ENCODE results near the gene SEC16A. TPM values are rescaled to one million over a fixed set of nuclear protein-coding genes. Genes with fewer than 3 reads are reported as not detected.
"Not testable (repeated sequence)": the region's sequence is repeated elsewhere in the genome, so short reads cannot be mapped to it uniquely, and the experiment has no call there.

The SEC16A gene
- total RNA-seq, 1 experiment from 2014 or later, result 44.5 TPM

DNA sequence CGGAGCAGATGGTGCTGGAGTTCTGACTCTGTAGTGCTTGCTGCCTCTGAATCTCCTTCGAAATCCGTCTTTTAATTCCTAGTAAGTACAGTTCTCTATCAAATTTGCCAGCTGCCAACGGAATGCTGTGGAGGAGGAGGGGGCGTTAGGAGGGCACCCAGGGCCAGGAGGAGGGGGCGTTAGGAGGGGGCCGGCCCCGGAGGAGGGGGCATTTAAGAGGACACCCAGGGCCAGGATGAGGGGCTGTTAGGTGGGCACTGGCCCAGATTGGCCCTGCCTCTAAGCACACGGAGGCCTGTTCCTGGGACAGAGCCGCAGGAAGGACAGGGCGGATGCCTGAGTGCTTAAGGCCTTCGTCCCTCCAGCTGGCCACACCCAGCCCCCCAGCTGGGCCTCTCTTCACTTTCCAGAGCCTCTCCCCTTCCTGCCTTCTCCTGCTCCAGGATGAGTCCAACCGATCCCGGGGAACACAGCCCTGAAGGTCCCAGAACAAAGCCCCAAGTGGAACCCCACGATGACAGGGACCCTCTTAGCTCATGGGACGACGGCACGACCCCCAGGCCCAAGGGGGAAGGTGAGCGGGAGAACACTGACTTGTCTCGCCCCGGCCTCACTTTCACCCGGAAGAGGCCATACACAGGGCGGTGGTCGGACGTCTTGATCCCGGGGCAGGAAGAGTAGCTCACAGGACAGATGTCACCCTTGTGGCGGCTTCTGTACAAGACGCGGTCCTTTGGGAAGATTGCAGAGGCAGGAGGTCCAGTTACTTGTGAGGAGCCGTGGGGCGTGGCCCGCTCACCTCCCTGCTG is 53.0 kb downstream of the SEC16A start:
- Histone ChIP-seq H3K9me3 (replicated peaks) (no peaks in the 10 kb centered on the region), H3K27me3 (no peaks in the 10 kb centered on the region), H3K36me3 (peaks cover 41% of the 10 kb centered on the region), H3K27ac (no peak overlapping the region), H3K4me3 (no peak overlapping the region), H3K4me1 (no peaks in the 10 kb centered on the region)
- DNase-seq, result no peak

DNA sequence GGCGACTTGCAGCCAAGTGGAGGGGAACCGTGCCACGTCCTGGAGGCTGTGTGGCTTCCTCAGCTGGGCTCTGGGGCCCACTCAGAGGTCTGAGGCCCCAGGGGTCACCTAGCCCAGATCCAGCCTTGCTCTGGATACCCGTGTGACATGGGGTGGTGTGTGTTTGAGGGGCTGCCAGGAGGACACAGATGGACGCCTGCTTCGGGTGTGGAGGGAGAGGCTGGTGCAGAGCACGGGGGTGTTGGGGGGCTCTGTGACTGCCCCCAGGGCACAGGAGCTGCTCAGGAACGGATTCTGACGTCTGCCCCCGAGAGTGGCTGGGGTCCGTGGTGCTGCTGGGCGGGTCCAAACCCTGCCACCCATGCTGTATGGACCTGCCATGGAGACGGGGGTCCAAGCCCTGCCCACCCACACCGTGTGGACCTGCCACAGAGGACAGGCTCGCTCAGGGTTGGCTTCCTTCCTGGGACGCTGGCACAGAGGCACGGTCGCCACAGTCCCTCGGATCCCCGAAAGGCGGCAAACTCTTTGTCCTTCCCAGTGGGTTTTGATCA is 53.7 kb downstream of the SEC16A start:
- no peaks in the 10 kb centered on the region for H3K27me3 ChIP-seq
- H3K36me3 ChIP-seq, result peaks cover 46% of the 10 kb centered on the region
- no peak overlapping the region for H3K4me3 ChIP-seq
- no peak overlapping the region for H3K27ac ChIP-seq
- DNase-seq, result no peak
- no peaks in the 10 kb centered on the region for H3K9me3 ChIP-seq (replicated peaks)
- H3K4me1 ChIP-seq, result no peaks in the 10 kb centered on the region

DNA sequence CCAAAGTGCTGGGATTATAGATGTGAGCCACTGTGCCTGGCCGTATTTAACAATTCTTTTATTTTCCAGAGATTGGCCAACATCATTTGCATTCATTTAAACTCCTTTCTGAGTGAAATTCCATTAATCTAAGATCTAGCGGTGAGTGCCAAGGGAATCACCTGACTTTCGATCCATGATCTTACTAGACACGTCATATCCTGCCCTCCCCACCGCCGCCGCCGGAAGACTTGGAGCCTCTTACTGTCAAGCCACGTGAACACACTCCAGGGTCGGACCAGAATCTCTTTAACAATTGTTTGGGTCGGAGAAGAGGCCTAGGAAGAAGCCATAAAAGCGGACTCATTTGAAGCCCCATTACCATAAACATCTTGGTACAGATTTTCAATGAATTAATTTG is 56.1 kb downstream of the SEC16A start:
- Histone ChIP-seq H3K4me1 (no peaks in the 10 kb centered on the region), H3K4me3 (no peak overlapping the region), H3K27ac (no peak overlapping the region), H3K27me3 (no peaks in the 10 kb centered on the region), H3K36me3 (peaks cover 59% of the 10 kb centered on the region), H3K9me3 (replicated peaks) (no peaks in the 10 kb centered on the region)
- no peak for DNase-seq

DNA sequence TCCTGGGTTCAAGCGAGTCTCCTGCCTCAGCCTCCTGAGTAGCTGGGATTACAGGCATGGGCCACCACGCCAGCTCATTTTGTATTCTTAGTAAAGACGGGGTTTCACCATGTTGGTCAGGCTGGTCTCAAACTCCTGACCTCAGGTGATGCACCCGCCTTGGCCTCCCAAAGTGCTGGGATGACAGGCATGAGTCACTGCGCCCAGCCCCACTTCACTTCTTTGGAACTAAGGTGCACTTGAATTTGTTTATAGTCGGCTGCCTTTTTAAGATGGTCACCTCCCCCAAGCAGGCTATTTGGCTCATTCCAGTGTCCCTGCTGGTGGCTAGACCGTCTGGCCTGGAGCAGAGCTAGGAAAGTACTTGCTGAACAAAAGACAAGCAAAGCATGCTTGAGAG is 57.5 kb downstream of the SEC16A start:
- not testable (repeated sequence) for DNase-seq; H3K27me3 ChIP-seq; H3K4me3 ChIP-seq; H3K9me3 ChIP-seq (replicated peaks); H3K27ac ChIP-seq; H3K4me1 ChIP-seq
- H3K36me3 ChIP-seq, result peaks cover 68% of the 10 kb centered on the region

DNA sequence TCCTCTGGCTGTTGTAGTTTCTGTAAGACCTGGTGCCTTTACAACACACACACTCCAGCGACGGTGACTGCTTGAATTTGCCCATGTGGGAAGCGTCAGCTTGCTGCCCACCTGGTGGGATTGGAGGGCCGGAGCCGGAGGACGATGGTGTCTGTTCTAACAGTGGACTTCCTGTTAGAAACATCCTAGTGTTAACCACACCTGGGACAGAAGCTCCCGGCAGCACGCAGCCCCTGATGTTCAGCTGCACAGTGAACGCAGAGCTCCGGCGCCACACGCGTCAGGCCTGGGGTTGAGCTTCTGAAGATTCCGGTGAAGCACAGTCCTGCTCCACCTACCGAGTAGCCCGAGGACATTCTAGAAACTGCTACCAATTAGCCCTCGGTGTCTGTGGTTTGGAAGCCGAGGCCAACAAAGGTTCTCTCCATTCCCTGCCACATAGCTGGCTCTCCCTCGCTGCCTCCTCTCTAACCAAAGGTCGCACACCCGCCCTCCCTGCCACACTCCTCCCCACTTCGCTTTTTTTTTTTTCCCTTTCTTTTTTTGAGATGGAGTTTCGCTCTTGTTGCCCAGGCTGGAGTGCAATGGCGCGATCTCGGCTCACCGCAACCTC is 58.0 kb downstream of the SEC16A start:
- H3K36me3 ChIP-seq, result peaks cover 69% of the 10 kb centered on the region

DNA sequence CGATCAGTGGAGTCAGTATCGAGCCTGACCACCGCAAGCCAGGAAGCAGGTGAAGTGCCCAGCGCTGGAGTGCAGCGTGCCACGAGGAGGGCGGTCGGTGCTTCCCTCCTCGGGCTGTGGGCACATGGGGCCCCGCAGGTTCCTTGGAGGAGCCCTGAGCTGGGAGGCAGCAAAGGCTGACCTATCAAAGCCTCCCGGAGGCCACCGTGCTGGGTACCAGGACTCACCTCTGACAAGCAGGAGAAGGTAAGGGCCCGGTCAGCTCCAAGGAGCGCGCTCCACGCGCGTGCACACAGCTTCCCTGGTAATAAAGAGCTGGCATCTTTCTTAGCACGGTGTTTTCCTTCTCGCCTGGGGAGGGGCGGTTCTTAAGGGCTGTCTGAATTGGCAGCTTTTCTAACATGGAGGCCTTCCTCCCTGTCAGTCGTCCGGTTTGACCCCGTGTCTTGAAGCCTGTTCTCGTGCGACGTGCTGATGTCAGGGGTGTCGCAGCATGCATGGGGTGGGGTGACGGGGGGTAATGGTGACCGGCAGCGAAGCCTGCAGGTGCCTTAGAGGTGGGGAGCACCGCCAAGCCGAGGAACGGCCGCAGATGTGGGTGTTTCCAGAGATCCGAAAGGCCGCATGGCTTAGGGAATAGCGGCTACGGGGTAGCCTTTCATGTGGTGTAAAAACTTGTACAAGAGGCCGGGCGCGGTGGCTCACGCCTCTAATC is 59.3 kb downstream of the SEC16A start:
- Histone ChIP-seq H3K36me3 (peaks cover 71% of the 10 kb centered on the region), H3K4me3 (no peak overlapping the region), H3K27ac (no peak overlapping the region), H3K4me1 (no peaks in the 10 kb centered on the region), H3K9me3 (replicated peaks) (no peaks in the 10 kb centered on the region), H3K27me3 (no peaks in the 10 kb centered on the region)
- DNase-seq, result no peak

More for the DNA sequence above, 58.0 kb downstream of the SEC16A start:
- H3K4me1 ChIP-seq, result no peaks in the 10 kb centered on the region
- no peak for DNase-seq
- no peak overlapping the region for H3K27ac ChIP-seq
- H3K27me3 ChIP-seq, result no peaks in the 10 kb centered on the region
- H3K4me3 ChIP-seq, result no peak overlapping the region
- no peaks in the 10 kb centered on the region for H3K9me3 ChIP-seq (replicated peaks)

DNA sequence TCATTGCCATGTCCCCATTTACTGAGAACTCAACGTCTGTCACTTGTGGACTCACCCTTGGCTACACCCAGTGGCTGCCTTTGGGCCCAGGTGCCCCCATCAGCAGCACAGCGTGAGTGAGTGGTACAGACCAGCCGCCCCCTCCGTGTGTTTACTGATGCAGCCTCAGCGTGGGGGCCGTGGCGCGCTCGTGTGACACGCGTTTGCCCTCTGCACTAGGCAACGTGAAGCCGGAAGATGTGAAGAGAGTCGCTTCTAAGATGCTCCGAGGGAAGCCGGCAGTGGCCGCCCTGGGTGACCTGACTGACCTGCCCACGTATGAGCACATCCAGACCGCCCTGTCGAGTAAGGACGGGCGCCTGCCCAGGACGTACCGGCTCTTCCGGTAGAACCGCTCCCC is 60.0 kb downstream of the SEC16A start:
- no peak overlapping the region for H3K27ac ChIP-seq
- peaks cover 78% of the 10 kb centered on the region for H3K36me3 ChIP-seq
- H3K27me3 ChIP-seq, result no peaks in the 10 kb centered on the region
- no peaks in the 10 kb centered on the region for H3K9me3 ChIP-seq (replicated peaks)
- H3K4me1 ChIP-seq, result no peaks in the 10 kb centered on the region
- no peak for DNase-seq
- no peak overlapping the region for H3K4me3 ChIP-seq

DNA sequence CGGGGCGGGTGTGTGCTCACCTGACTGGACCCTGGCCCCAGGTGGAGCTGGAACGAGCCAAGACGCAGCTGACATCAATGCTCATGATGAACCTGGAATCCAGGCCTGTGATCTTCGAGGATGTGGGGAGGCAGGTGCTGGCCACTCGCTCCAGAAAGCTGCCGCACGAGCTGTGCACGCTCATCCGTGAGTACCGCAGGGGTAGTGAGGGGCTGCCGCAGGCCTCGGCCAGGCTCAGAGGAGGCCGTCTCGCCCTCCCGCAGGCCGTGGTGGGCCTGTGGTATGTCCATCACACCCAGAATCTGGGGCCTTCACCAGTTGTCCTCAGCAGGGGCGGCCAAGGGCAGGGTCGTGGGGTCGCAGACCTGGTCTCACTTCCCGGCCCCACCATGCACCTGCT is 61.0 kb downstream of the SEC16A start:
- peaks cover 84% of the 10 kb centered on the region for H3K36me3 ChIP-seq

DNA sequence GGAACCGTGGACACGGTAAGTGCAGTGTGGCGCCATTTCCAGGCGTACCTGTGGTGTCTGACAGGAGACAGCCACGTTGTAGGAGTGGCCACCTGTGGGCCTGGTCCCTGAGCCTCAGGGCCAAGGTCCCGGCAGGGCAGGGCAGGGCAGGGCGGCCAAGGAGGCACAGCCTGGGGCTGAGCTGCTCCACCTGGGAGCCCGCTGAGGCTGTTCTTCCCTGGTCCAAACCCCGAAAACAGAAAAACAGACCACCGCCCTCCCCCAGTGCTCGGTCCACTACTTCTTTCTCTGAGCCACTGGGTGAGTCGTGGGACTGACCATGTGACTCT is 63.8 kb downstream of the SEC16A start:
- Histone ChIP-seq H3K4me1 (no peaks in the 10 kb centered on the region), H3K27ac (no peak overlapping the region), H3K4me3 (no peak overlapping the region), H3K9me3 (replicated peaks) (no peaks in the 10 kb centered on the region), H3K27me3 (no peaks in the 10 kb centered on the region), H3K36me3 (peaks cover 95% of the 10 kb centered on the region)
- no peak for DNase-seq

More for the DNA sequence above, 61.0 kb downstream of the SEC16A start:
- no peaks in the 10 kb centered on the region for H3K27me3 ChIP-seq
- H3K9me3 ChIP-seq (replicated peaks), result no peaks in the 10 kb centered on the region
- DNase-seq, result no peak
- no peaks in the 10 kb centered on the region for H3K4me1 ChIP-seq
- no peak overlapping the region for H3K4me3 ChIP-seq
- H3K27ac ChIP-seq, result no peak overlapping the region

DNA sequence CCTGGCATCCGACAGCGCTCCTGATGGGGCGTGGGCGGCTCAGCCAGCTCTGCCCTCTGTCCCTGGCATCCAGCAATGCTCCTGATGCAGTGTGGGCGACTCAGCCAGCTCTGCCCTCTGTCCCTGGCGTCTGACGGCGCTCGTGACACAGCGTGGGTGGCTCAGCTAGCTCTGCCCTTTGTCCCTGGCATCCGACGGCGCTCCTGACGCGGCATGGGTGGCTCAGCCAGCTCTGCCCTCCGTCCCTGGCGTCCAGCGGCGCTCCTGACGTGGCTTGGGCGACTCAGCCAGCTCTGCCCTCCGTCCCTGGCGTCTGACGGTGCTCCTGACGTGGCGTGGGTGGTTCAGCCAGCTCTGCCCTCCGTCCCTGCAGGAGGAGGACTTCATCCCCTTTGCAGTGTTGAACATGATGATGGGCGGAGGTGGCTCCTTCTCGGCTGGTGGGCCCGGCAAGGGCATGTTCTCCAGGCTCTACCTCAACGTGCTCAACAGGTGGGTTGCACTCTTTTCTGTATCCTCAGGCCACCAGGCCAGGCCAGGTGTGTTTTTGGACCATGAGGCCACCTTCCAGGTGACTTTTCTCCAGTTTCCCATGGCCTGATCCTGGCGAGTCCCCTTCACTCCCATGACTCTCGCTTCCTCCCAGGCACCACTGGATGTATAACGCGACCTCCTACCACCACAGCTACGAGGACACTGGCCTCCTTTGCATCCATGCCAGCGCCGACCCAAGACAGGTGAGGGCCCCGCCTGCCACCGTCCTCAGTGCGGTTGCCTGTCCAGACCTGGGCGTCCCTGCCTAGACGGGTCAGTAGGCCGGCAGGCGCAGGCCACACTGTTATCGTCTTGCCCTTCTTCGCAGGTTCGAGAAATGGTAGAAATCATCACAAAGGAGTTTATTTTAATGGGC is 64.4 kb downstream of the SEC16A start:
- DNase-seq, result no peak
- Histone ChIP-seq H3K36me3 (peaks cover 96% of the 10 kb centered on the region), H3K4me3 (no peak overlapping the region), H3K27ac (no peak overlapping the region), H3K9me3 (replicated peaks) (no peaks in the 10 kb centered on the region), H3K27me3 (no peaks in the 10 kb centered on the region), H3K4me1 (no peaks in the 10 kb centered on the region)

DNA sequence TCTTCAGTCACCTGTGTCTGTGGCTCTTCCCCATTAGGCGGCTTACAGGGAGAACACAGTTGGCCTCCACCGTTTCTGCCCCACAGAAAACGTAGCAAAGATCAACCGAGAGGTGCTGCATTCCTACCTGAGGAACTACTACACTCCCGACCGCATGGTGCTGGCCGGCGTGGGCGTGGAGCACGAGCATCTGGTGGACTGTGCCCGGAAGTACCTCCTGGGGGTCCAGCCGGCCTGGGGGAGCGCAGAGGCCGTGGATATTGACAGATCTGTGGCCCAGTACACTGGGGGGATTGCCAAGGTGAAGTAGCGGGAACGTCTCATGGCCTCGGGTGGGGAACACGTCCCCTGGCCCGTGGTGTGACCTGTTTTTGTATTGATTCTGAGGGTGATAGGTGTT is 65.9 kb downstream of the SEC16A start:
- H3K36me3 ChIP-seq, result peaks cover 96% of the 10 kb centered on the region
- no peak for DNase-seq

DNA sequence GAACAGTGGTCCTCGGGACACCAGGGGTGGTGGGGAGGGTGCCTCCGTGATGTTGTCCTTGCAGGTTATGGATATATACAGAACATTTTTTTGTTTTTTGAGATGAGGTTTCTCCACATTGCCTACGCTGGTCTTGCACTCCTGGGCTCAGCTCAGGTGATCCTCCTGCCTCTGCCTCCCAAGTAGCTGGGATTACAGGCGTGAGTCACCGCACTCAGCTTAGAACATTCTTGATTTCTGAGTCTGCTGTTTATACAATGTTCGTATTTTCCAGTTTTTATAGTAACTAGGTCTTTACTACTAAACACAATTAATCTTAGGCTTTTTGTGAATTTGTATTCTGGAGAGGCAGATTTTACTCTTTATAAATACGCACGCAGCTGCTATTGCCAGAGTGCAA is 66.4 kb downstream of the SEC16A start:
- no peaks in the 10 kb centered on the region for H3K9me3 ChIP-seq (replicated peaks)
- H3K4me3 ChIP-seq, result no peak overlapping the region
- peaks cover 91% of the 10 kb centered on the region for H3K36me3 ChIP-seq
- H3K27ac ChIP-seq, result no peak overlapping the region
- H3K27me3 ChIP-seq, result no peaks in the 10 kb centered on the region
- no peak for DNase-seq
- peaks cover 3% of the 10 kb centered on the region for H3K4me1 ChIP-seq

More for the DNA sequence above, 65.9 kb downstream of the SEC16A start:
- Histone ChIP-seq H3K27ac (no peak overlapping the region), H3K27me3 (no peaks in the 10 kb centered on the region), H3K9me3 (replicated peaks) (no peaks in the 10 kb centered on the region), H3K4me1 (no peaks in the 10 kb centered on the region; the same call in 1 of the 2 replicates), H3K4me3 (no peak overlapping the region)

DNA sequence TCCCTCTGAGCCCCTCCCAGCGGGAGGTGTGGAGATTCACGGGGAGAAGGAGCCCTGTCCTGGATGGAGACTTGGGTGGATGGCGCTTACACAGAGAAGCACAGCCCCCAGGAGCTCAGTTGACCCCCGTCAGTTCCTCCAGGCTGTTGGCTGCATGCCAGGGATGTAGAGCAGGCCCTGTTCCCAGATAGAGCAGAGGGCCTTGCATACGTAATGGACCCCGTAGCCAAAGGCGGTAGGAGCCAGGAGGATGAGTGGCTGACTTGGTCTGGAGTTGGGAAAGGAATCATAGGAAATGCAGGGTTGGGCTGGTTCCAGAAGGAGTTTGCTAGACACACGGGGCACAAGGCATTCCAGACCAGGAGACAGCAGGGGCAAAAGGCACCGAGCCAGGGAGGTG is 69.9 kb downstream of the SEC16A start:
- peaks cover 58% of the 10 kb centered on the region for H3K36me3 ChIP-seq
- no peaks in the 10 kb centered on the region for H3K27me3 ChIP-seq
- no peak overlapping the region for H3K27ac ChIP-seq
- no peaks in the 10 kb centered on the region for H3K9me3 ChIP-seq (replicated peaks)
- no peak for DNase-seq
- peaks cover 5% of the 10 kb centered on the region for H3K4me1 ChIP-seq
- H3K4me3 ChIP-seq, result no peak overlapping the region

DNA sequence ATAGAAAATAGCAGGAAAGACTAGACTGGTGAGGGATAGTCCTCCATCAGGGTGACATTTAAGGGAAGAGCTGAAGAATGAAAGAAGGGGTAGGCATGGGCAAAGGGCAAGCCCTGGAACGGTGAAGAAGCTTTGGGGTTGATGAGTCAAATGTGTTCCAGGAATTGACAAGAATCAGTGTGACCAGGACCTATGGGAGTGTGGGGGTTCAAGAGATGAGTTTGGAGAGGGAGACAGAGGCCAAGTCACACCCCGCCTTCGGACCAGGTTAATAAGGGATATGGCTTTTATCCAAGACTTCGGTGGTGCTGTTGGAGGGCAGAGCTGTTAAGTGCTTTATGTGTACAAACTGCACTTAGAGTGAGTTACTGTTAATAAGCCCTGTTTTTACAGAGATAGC is 71.5 kb downstream of the SEC16A start:
- H3K27ac ChIP-seq, result no peak overlapping the region; the same call in 1 of the 2 replicates
- peaks cover 54% of the 10 kb centered on the region for H3K36me3 ChIP-seq
- DNase-seq, result no peak

More for the DNA sequence above, 71.5 kb downstream of the SEC16A start:
- H3K27me3 ChIP-seq, result no peaks in the 10 kb centered on the region
- no peaks in the 10 kb centered on the region for H3K9me3 ChIP-seq (replicated peaks)
- H3K4me3 ChIP-seq, result peak overlapping the region; percentile 94
- peaks cover 5% of the 10 kb centered on the region for H3K4me1 ChIP-seq
